ENCODE results near the gene CDON.

CDON gene

GRCh38 chr11:126060757-126061171 lies 1.9 kb downstream of the CDON start:
- peaks cover 5% of the 10 kb centered on the region for H3K36me3 ChIP-seq (ENCODE audit: control insufficient read depth, insufficient read depth, low read length)
- peaks cover 12% of the 10 kb centered on the region for H3K4me1 ChIP-seq (ENCODE audit: control insufficient read depth, insufficient read depth, low read length)
- peak overlapping the region; percentile 19 for H3K27ac ChIP-seq (ENCODE audit: insufficient read depth, low read depth, low read length, poor library complexity, severe bottlenecking)
- 61 to 62% methylated on average over 2 of the region's 2 CpGs for WGBS, 2 experiments
- H3K9me3 ChIP-seq (ENCODE audit: control insufficient read depth, low read length), result no peaks in the 10 kb centered on the region
- no peaks in the 10 kb centered on the region for H3K27me3 ChIP-seq (ENCODE audit: control insufficient read depth, insufficient read depth, low read length, poor library complexity, severe bottlenecking)
- peak overlapping the region; percentile 88 for H3K4me3 ChIP-seq (ENCODE audit: insufficient read depth, low read depth, low read length)

DNA sequence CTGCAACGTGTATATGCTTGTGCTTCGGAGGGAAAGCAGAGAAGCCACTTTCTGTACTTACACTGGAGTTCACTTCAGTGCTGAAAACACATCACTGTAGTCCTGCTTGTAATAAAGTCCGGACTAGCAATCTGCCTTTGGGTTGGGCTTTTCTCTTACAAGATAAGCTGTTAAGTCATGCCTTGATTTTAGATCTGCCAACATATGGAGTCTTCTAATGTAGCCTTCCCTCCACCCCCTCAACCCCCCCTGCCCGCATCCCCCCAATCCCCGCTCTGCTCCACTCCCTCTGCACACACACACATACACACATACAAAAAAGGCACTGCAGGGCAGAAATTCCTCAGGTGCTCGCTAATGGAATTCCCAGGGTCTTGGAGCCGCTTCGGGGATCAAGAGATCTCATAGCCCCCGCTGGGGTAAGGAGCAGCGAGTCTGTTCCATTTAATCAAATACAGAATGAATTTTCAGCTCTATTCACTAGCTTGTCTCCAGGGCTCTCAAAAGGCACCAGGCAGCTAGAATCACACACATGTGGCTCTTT lies 3.4 kb downstream of the CDON start:
- H3K4me1 ChIP-seq (ENCODE audit: control insufficient read depth, insufficient read depth, low read length), result peaks cover 24% of the 10 kb centered on the region
- H3K9me3 ChIP-seq (ENCODE audit: control insufficient read depth, low read length), result no peaks in the 10 kb centered on the region
- WGBS, 2 experiments, result 27 to 35% methylated on average over 8 to 9 of the region's 10 CpGs
- H3K36me3 ChIP-seq (ENCODE audit: control insufficient read depth, insufficient read depth, low read length), result peaks cover 10% of the 10 kb centered on the region
- H3K27me3 ChIP-seq (ENCODE audit: control insufficient read depth, insufficient read depth, low read length, poor library complexity, severe bottlenecking), result no peaks in the 10 kb centered on the region
- H3K4me3 ChIP-seq (ENCODE audit: insufficient read depth, low read depth, low read length), result peak overlapping the region; percentile 88
- peak overlapping the region; percentile 64 for H3K27ac ChIP-seq (ENCODE audit: insufficient read depth, low read depth, low read length, poor library complexity, severe bottlenecking)

DNA sequence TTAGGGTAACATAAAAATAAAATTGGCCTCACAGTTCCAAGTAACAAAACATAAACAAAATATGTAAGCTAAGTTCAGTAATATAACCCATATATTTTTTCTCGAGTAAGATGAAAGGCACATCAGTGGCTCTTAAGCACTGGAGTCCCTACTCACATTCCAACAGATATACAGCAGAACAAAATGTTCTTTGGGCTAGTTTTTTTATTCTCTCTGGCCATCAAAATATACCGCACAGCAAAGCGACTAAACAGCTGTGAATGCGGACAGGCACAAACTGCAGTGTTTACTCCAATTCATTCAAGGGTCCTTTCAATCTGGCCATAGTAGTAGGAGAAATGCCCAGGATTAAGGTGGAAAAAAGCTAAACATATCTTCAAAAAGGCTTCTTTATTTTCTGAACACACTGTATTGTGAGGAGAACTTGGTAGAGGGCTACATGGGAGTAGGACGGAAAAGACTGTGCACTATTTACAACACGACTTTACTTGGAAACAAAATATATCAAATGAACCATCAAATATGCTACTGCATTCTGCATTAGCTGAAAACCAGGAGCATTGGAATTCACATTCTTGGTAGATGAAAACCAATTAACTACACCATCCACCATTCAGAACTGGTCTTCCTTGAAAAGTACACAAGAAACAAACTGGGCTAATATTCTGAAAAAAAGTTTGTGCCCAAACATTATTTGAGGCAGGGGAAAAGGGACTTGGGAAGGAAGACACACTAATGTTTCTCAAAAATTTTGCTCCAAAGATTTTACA lies 4.4 kb downstream of the CDON start:
- H3K4me3 ChIP-seq (ENCODE audit: insufficient read depth, low read depth, low read length), result peak overlapping the region; percentile 88
- peaks cover 10% of the 10 kb centered on the region for H3K36me3 ChIP-seq (ENCODE audit: control insufficient read depth, insufficient read depth, low read length)
- peaks cover 25% of the 10 kb centered on the region for H3K4me1 ChIP-seq (ENCODE audit: control insufficient read depth, insufficient read depth, low read length)
- H3K27ac ChIP-seq (ENCODE audit: insufficient read depth, low read depth, low read length, poor library complexity, severe bottlenecking), result no peak overlapping the region
- 87 to 90% methylated on average over 6 of the region's 6 CpGs for WGBS, 2 experiments
- H3K27me3 ChIP-seq (ENCODE audit: control insufficient read depth, insufficient read depth, low read length, poor library complexity, severe bottlenecking), result no peaks in the 10 kb centered on the region
- H3K9me3 ChIP-seq (ENCODE audit: control insufficient read depth, low read length), result no peaks in the 10 kb centered on the region

DNA sequence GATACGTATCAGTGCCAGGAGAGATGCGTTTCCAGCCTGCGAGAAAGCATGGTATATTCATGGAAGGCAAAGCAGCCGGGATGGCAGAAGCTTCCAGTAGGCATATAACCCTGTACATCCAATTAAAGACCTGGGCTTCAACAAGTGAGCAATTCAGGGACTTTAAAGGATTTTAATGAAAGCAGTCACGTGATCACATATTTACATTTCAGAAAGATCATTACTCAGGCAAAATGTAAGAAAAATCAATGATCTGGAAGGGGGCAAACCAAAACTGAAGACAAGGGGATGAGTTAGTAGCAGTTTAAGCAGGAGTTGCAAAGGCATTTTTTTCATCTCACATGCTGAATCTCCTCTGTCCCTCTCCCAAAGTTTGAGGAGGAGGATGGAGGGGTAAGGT lies 7.8 kb downstream of the CDON start:
- peaks cover 33% of the 10 kb centered on the region for H3K4me1 ChIP-seq (ENCODE audit: control insufficient read depth, insufficient read depth, low read length)
- no peaks in the 10 kb centered on the region for H3K9me3 ChIP-seq (ENCODE audit: control insufficient read depth, low read length)
- peaks cover 10% of the 10 kb centered on the region for H3K36me3 ChIP-seq (ENCODE audit: control insufficient read depth, insufficient read depth, low read length)
- no peaks in the 10 kb centered on the region for H3K27me3 ChIP-seq (ENCODE audit: control insufficient read depth, insufficient read depth, low read length, poor library complexity, severe bottlenecking)
- no peak overlapping the region for H3K4me3 ChIP-seq (ENCODE audit: insufficient read depth, low read depth, low read length)
- H3K27ac ChIP-seq (ENCODE audit: insufficient read depth, low read depth, low read length, poor library complexity, severe bottlenecking), result no peak overlapping the region
- WGBS, 2 experiments, result 96 to 97% methylated on average over 5 of the region's 5 CpGs

DNA sequence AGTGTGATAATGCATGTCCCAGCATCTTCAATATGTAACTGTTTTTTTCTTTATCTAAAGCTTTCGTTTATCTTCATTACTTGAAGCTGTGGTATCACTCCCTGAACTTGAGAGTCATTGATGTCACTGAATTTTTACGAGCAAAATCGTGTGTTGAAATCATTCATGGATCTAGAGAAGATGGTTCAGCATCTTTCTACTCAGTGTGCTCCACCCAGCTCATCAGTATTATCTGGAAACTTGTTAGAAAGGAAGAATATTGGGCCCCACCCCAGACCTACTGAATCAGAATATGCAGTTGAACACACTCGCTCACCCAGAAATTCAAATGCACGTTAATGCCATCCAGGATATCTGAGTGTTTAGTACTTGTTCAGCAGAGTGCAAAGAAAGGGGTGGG lies 8.3 kb downstream of the CDON start:
- peaks cover 33% of the 10 kb centered on the region for H3K4me1 ChIP-seq (ENCODE audit: control insufficient read depth, insufficient read depth, low read length)
- H3K4me3 ChIP-seq (ENCODE audit: insufficient read depth, low read depth, low read length), result no peak overlapping the region
- H3K36me3 ChIP-seq (ENCODE audit: control insufficient read depth, insufficient read depth, low read length), result peaks cover 10% of the 10 kb centered on the region
- no peaks in the 10 kb centered on the region for H3K27me3 ChIP-seq (ENCODE audit: control insufficient read depth, insufficient read depth, low read length, poor library complexity, severe bottlenecking)
- WGBS, 2 experiments, result 91 to 97% methylated on average over 5 of the region's 5 CpGs
- H3K9me3 ChIP-seq (ENCODE audit: control insufficient read depth, low read length), result no peaks in the 10 kb centered on the region
- H3K27ac ChIP-seq (ENCODE audit: insufficient read depth, low read depth, low read length, poor library complexity, severe bottlenecking), result no peak overlapping the region

- H3K27ac ChIP-seq (ENCODE audit: insufficient read depth, low read depth, low read length, poor library complexity, severe bottlenecking), result no peak overlapping the region
- WGBS, 2 experiments, result 89 to 93% methylated on average over 7 of the region's 7 CpGs
- H3K4me3 ChIP-seq (ENCODE audit: insufficient read depth, low read depth, low read length), result no peak overlapping the region
- no peaks in the 10 kb centered on the region for H3K27me3 ChIP-seq (ENCODE audit: control insufficient read depth, insufficient read depth, low read length, poor library complexity, severe bottlenecking)
- H3K36me3 ChIP-seq (ENCODE audit: control insufficient read depth, insufficient read depth, low read length), result peaks cover 10% of the 10 kb centered on the region
- peaks cover 33% of the 10 kb centered on the region for H3K4me1 ChIP-seq (ENCODE audit: control insufficient read depth, insufficient read depth, low read length)
- no peaks in the 10 kb centered on the region for H3K9me3 ChIP-seq (ENCODE audit: control insufficient read depth, low read length)
Observed at GRCh38 chr11:126053415-126054286, 9.0 kb downstream of the CDON start.

GRCh38 chr11:126051117-126051516 lies 11.5 kb downstream of the CDON start:
- 90 to 100% methylated on average over 1 to 3 of the region's 3 CpGs for WGBS, 2 experiments
- Histone ChIP-seq H3K27me3 (ENCODE audit: control insufficient read depth, insufficient read depth, low read length, poor library complexity, severe bottlenecking) (no peaks in the 10 kb centered on the region), H3K27ac (ENCODE audit: insufficient read depth, low read depth, low read length, poor library complexity, severe bottlenecking) (no peak overlapping the region), H3K4me1 (ENCODE audit: control insufficient read depth, insufficient read depth, low read length) (peaks cover 21% of the 10 kb centered on the region), H3K4me3 (ENCODE audit: insufficient read depth, low read depth, low read length) (no peak overlapping the region), H3K9me3 (ENCODE audit: control insufficient read depth, low read length) (no peaks in the 10 kb centered on the region), H3K36me3 (ENCODE audit: control insufficient read depth, insufficient read depth, low read length) (peaks cover 5% of the 10 kb centered on the region)

DNA sequence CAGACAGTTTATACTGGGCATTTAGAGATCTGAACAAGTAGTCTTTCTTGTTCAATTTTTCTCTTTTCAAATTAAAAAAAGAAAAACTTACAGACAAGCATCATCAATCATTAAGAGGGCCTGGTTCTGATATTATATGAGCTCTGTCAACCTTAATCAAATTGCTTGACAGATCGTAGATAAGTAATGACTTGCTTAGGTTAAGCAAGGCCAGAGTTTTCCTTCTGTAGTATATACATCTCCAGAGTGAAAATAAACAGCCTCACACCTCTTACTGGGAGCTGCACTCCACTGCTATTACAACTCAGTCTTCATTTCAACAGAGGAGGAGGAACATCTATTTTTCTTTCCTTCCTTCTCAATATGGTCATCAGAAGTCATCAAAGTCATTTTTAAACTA lies 13.5 kb downstream of the CDON start:
- 89 to 90% methylated on average over 1 of the region's 1 CpG for whole genome bisulfite sequencing, 2 experiments
- Histone ChIP-seq H3K27me3 (ENCODE audit: control insufficient read depth, insufficient read depth, low read length, poor library complexity, severe bottlenecking) (no peaks in the 10 kb centered on the region), H3K27ac (ENCODE audit: insufficient read depth, low read depth, low read length, poor library complexity, severe bottlenecking) (no peak overlapping the region), H3K9me3 (ENCODE audit: control insufficient read depth, low read length) (no peaks in the 10 kb centered on the region), H3K4me1 (ENCODE audit: control insufficient read depth, insufficient read depth, low read length) (peaks cover 8% of the 10 kb centered on the region), H3K4me3 (ENCODE audit: insufficient read depth, low read depth, low read length) (no peak overlapping the region), H3K36me3 (ENCODE audit: control insufficient read depth, insufficient read depth, low read length) (peaks cover 5% of the 10 kb centered on the region)

DNA sequence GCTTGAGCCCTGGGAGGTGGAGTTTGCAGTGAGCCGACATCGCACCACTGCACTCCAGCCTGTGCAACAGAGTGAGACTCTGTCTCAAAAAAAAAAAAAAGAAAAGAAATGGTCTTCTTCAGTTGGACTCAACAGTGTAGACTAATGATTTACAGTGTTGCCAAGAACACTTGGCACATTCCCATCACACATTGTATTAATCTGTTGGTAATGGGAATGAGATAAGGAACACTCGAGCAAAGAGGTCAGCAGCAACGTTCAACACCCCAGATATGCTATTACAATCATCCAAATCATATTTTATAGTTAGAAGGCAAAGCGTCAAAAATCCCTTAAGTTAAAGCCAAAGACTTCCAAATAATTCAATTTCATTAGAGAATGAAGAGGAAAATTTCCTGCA lies 14.5 kb downstream of the CDON start:
- no peaks in the 10 kb centered on the region for H3K27me3 ChIP-seq (ENCODE audit: control insufficient read depth, insufficient read depth, low read length, poor library complexity, severe bottlenecking)
- 89 to 90% methylated on average over 3 to 5 of the region's 5 CpGs for WGBS, 2 experiments
- peaks cover 8% of the 10 kb centered on the region for H3K4me1 ChIP-seq (ENCODE audit: control insufficient read depth, insufficient read depth, low read length)
- H3K27ac ChIP-seq (ENCODE audit: insufficient read depth, low read depth, low read length, poor library complexity, severe bottlenecking), result no peak overlapping the region
- H3K36me3 ChIP-seq (ENCODE audit: control insufficient read depth, insufficient read depth, low read length), result peaks cover 5% of the 10 kb centered on the region
- no peaks in the 10 kb centered on the region for H3K9me3 ChIP-seq (ENCODE audit: control insufficient read depth, low read length)
- H3K4me3 ChIP-seq (ENCODE audit: insufficient read depth, low read depth, low read length), result no peak overlapping the region

- 93 to 94% methylated on average over 5 of the region's 5 CpGs for WGBS, 2 experiments
Observed at GRCh38 chr11:126046570-126047195, 16.0 kb downstream of the CDON start.

More at GRCh38 chr11:126046570-126047195, 16.0 kb downstream of the CDON start:
- no peaks in the 10 kb centered on the region for H3K27me3 ChIP-seq (ENCODE audit: control insufficient read depth, insufficient read depth, low read length, poor library complexity, severe bottlenecking)
- no peak overlapping the region for H3K27ac ChIP-seq (ENCODE audit: insufficient read depth, low read depth, low read length, poor library complexity, severe bottlenecking)
- peaks cover 8% of the 10 kb centered on the region for H3K4me1 ChIP-seq (ENCODE audit: control insufficient read depth, insufficient read depth, low read length)
- H3K9me3 ChIP-seq (ENCODE audit: control insufficient read depth, low read length), result no peaks in the 10 kb centered on the region
- no peak overlapping the region for H3K4me3 ChIP-seq (ENCODE audit: insufficient read depth, low read depth, low read length)
- H3K36me3 ChIP-seq (ENCODE audit: control insufficient read depth, insufficient read depth, low read length), result peaks cover 5% of the 10 kb centered on the region
